Measurements from ENCODE around the gene PNKP. TPM values are rescaled to one million over a fixed set of nuclear protein-coding genes. Genes with fewer than 3 reads are reported as not detected.

PNKP gene
- total and polyA plus RNA-seq, 2 of the 8 experiments (the other 6 are each of a cell fraction or from before 2014, with no cell fraction given) = 45.8 to 105 TPM

GRCh38 chr19:49890349-49891311 lies 23.3 kb upstream of the PNKP start:
- H3K4ac ChIP-seq (replicated peaks; ENCODE audit: insufficient read length, low read depth, low read length) = peak overlapping the region; percentile 69
- TF ChIP-seq TCF12 (IDR thresholded peaks at IDR 0.05; ENCODE audit: low read depth, low read length) = no peak
- TF ChIP-seq, protein P1, sequence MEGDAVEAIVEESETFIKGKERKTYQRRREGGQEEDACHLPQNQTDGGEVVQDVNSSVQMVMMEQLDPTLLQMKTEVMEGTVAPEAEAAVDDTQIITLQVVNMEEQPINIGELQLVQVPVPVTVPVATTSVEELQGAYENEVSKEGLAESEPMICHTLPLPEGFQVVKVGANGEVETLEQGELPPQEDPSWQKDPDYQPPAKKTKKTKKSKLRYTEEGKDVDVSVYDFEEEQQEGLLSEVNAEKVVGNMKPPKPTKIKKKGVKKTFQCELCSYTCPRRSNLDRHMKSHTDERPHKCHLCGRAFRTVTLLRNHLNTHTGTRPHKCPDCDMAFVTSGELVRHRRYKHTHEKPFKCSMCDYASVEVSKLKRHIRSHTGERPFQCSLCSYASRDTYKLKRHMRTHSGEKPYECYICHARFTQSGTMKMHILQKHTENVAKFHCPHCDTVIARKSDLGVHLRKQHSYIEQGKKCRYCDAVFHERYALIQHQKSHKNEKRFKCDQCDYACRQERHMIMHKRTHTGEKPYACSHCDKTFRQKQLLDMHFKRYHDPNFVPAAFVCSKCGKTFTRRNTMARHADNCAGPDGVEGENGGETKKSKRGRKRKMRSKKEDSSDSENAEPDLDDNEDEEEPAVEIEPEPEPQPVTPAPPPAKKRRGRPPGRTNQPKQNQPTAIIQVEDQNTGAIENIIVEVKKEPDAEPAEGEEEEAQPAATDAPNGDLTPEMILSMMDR (IDR thresholded peaks at IDR 0.05; ENCODE audit: control extremely low read depth in 1 of 3, insufficient read depth in 1 of 3, low read depth in 1 of 3, low read length in 3 of 3) = peak in 1 of 3 experiments; percentile 3; a peak in 1 of 4 replicates
- peak; percentile 25; the same call in 1 of the 2 replicates for TF ChIP-seq PHF8 (conservative IDR thresholded peaks at IDR 0.05; ENCODE audit: low read depth, low read length)
- peak in 1 of 2 experiments; percentile 31; a peak in 1 of 3 replicates for TF ChIP-seq POLR2A (IDR thresholded peaks at IDR 0.05; ENCODE audit: control extremely low read depth in 1 of 2, low read depth in 2 of 2, low read length in 2 of 2)
- TF ChIP-seq TBP (IDR thresholded peaks at IDR 0.05; ENCODE audit: low read depth, low read length) = peak; percentile 4; the same call in 1 of the 2 replicates
- peak; percentile 67; the same call in 1 of the 2 replicates for TF ChIP-seq RBBP5 (IDR thresholded peaks at IDR 0.05; ENCODE audit: borderline replicate concordance, low read depth, low read length)

More at GRCh38 chr19:49890349-49891311, 23.3 kb upstream of the PNKP start:
- Histone ChIP-seq H3K79me2 (ENCODE audit: control insufficient read depth in 1 of 2, insufficient read depth in 2 of 2, low read length in 2 of 2) (no peaks in the 10 kb centered on the region), H4K20me1 (replicated peaks in 1 of 2; ENCODE audit: control insufficient read depth in 1 of 2, insufficient read depth in 2 of 2, low read length in 2 of 2) (peaks cover 0 to 5% of the 10 kb centered on the region in 2 experiments), H3K14ac (ENCODE audit: insufficient read length) (no peak overlapping the region), H3K9ac (replicated peaks in 1 of 4; ENCODE audit: extremely low read depth in 1 of 4, low read depth in 3 of 4, low read length in 3 of 4) (peak overlapping the region in 1 of 4 experiments; percentile 48; a peak in 2 of 7 replicates), H3K4me1 (replicated peaks in 1 of 4; ENCODE audit: control insufficient read depth in 3 of 4, insufficient read depth in 4 of 4, low read length in 3 of 4) (peaks cover 0 to 10% (median 8%) of the 10 kb centered on the region in 4 experiments; a peak in 5 of 7 replicates), H3K23me2 (ENCODE audit: low read depth, low read length) (peaks cover 2% of the 10 kb centered on the region; the same call in 1 of the 2 replicates), H2BK20ac (ENCODE audit: low read length) (no peak overlapping the region), H3K9me3 (ENCODE audit: insufficient read depth in 2 of 2, low read depth in 1 of 2, low read length in 1 of 2) (peaks cover 0 to 10% of the 10 kb centered on the region in 2 experiments; a peak in 3 of 4 replicates), H2BK15ac (ENCODE audit: low read length) (peak overlapping the region; percentile 95; the same call in 1 of the 2 replicates), H3K36me3 (ENCODE audit: control insufficient read depth in 2 of 4, insufficient read depth in 4 of 4, low read length in 3 of 4) (peaks cover 0 to 10% (median under 1%) of the 10 kb centered on the region in 4 experiments; a peak in 4 of 8 replicates), H3K23ac (ENCODE audit: insufficient read length) (no peak overlapping the region), H3K56ac (replicated peaks; ENCODE audit: insufficient read length, low read depth, low read length) (no peak overlapping the region), H4K91ac (replicated peaks; ENCODE audit: insufficient read length, low read length) (peak overlapping the region; percentile 95), H3K27ac (ENCODE audit: low read depth, low read length) (no peak overlapping the region), H3K79me1 (ENCODE audit: low read depth, low read length) (no peaks in the 10 kb centered on the region), H3K4me2 (ENCODE audit: insufficient read depth in 1 of 2, low read depth in 2 of 2, low read length in 2 of 2) (peak overlapping the region; percentile 65 to 95), H3K4me3 (ENCODE audit: extremely low read depth in 1 of 4, insufficient read depth in 2 of 4, low read depth in 3 of 4, low read length in 4 of 4) (peak overlapping the region; percentile 35 to 61 (median 42)), H4K8ac (ENCODE audit: extremely low read depth, insufficient read depth, low read length) (peak overlapping the region; percentile 93; the same call in 1 of the 2 replicates), H2AK5ac (ENCODE audit: low read depth, low read length) (no peak overlapping the region), H3K27me3 (replicated peaks in 1 of 4; ENCODE audit: control insufficient read depth in 3 of 4, extremely low read depth in 1 of 4, insufficient read depth in 3 of 4, low read length in 3 of 4) (peaks cover 0 to 11% (median 6%) of the 10 kb centered on the region in 4 experiments; a peak in 4 of 7 replicates), H4K5ac (ENCODE audit: insufficient read length, low read depth, low read length) (peak overlapping the region; percentile 48), H2AFZ (ENCODE audit: low read length) (peak overlapping the region; percentile 95; the same call in 1 of the 2 replicates), H2BK12ac (ENCODE audit: low read depth, low read length) (no peak overlapping the region; the same call in 1 of the 2 replicates), H2BK120ac (replicated peaks; ENCODE audit: low read depth, low read length) (no peak overlapping the region), H3K18ac (ENCODE audit: extremely low read depth, low read length) (peak overlapping the region; percentile 90), H2BK5ac (ENCODE audit: low read depth, low read length) (peak overlapping the region; percentile 75; the same call in 1 of the 2 replicates)
- FAIRE-seq (no peak), DNase-seq (ENCODE audit: low read depth in 1 of 2, low spot score in 2 of 2) (peak in 1 of 2 experiments; percentile 95)
- POLR2A ChIA-PET (ENCODE audit: partially characterized antibody) = interaction anchor here (0.8 to 9.5 kb wide), 18 partner anchors 9 to 42 kb away, joined by 3 to 82 read pairs (median 6); partner anchors contain the start of genes AKT1S1, ATF5, NUP62 and TBC1D17
- 33% methylated on average over 24 of the region's 69 CpGs; no CpG with 5 or more reads in 1 of the 2 experiments for WGBS, 2 experiments (ENCODE audit: extremely low coverage in 1 of 2, insufficient coverage in 1 of 2, insufficient read length in 1 of 2, insufficient replicate concordance in 2 of 2, low coverage in 1 of 2, low lambda C conversion rate in 2 of 2, missing lambda C conversion rate in 1 of 2)
- CTCF ChIA-PET (ENCODE audit: partially characterized antibody) = interaction anchor here (0.8 to 2.2 kb wide), 16 partner anchors 9 to 245 kb away, joined by 3 to 9 read pairs (median 3); partner anchors contain the start of genes AKT1S1 and PTOV1

Data from H1 (cell line).